ENCODE data around the gene ALKBH8. TPM values are rescaled to one million over a fixed set of nuclear protein-coding genes. Genes with fewer than 3 reads are reported as not detected.

Gene ALKBH8
- total and polyA plus RNA-seq, 2 of the 13 experiments (the other 11 are each of a cell fraction or from before 2014, with no cell fraction given), result 2.4 to 9.1 TPM

GRCh38 chr11:107563702-107564101 is 1.8 kb downstream of the ALKBH8 start (continued):
- no peak for TF ChIP-seq ZNF674 (CRISPR knock-in tag; IDR thresholded peaks at IDR 0.05; ENCODE audit: low read depth)
- TF ChIP-seq ASH2L (IDR thresholded peaks at IDR 0.05; ENCODE audit: insufficient read length, low read depth, low read length), result peak; percentile 20
- TF ChIP-seq ZBTB44 (CRISPR knock-in tag; IDR thresholded peaks at IDR 0.05), result no peak
- TF ChIP-seq ARNTL (CRISPR knock-in tag; IDR thresholded peaks at IDR 0.05), result no peak
- no peak for TF ChIP-seq ZNF839 (CRISPR knock-in tag; IDR thresholded peaks at IDR 0.05; ENCODE audit: borderline replicate concordance)
- TF ChIP-seq, protein P1, sequence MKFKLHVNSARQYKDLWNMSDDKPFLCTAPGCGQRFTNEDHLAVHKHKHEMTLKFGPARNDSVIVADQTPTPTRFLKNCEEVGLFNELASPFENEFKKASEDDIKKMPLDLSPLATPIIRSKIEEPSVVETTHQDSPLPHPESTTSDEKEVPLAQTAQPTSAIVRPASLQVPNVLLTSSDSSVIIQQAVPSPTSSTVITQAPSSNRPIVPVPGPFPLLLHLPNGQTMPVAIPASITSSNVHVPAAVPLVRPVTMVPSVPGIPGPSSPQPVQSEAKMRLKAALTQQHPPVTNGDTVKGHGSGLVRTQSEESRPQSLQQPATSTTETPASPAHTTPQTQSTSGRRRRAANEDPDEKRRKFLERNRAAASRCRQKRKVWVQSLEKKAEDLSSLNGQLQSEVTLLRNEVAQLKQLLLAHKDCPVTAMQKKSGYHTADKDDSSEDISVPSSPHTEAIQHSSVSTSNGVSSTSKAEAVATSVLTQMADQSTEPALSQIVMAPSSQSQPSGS (CRISPR knock-in tag; IDR thresholded peaks at IDR 0.05), result no peak
- TF ChIP-seq EP300 (IDR thresholded peaks at IDR 0.05; ENCODE audit: low read depth in 2 of 2, low read length in 2 of 2), result no peak
- no peak for TF ChIP-seq EP300 (CRISPR knock-in tag; IDR thresholded peaks at IDR 0.05; ENCODE audit: borderline replicate concordance)
- TF ChIP-seq CTCF (CRISPR knock-in tag; IDR thresholded peaks at IDR 0.05), result peak; percentile 65
- TF ChIP-seq ZNF749 (CRISPR knock-in tag; IDR thresholded peaks at IDR 0.05; ENCODE audit: borderline replicate concordance), result no peak
- TF ChIP-seq ZNF557 (CRISPR knock-in tag; IDR thresholded peaks at IDR 0.05), result no peak
- TF ChIP-seq, protein P2, sequence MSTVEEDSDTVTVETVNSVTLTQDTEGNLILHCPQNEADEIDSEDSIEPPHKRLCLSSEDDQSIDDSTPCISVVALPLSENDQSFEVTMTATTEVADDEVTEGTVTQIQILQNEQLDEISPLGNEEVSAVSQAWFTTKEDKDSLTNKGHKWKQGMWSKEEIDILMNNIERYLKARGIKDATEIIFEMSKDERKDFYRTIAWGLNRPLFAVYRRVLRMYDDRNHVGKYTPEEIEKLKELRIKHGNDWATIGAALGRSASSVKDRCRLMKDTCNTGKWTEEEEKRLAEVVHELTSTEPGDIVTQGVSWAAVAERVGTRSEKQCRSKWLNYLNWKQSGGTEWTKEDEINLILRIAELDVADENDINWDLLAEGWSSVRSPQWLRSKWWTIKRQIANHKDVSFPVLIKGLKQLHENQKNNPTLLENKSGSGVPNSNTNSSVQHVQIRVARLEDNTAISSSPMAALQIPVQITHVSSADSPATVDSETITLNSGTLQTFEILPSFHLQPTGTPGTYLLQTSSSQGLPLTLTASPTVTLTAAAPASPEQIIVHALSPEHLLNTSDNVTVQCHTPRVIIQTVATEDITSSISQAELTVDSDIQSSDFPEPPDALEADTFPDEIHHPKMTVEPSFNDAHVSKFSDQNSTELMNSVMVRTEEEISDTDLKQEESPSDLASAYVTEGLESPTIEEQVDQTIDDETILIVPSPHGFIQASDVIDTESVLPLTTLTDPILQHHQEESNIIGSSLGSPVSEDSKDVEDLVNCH (CRISPR knock-in tag; IDR thresholded peaks at IDR 0.05), result no peak
- TF ChIP-seq CENPT (CRISPR knock-in tag; IDR thresholded peaks at IDR 0.05; ENCODE audit: low read depth), result no peak
